GM18502 (cell line): ENCODE data around the gene TDRD10.
"Not testable (repeated sequence)": the region's sequence is repeated elsewhere in the genome, so short reads cannot be mapped to it uniquely, and the experiment has no call there.

ENCODE experiments used
- ATAC-seq: cut with Tn5 transposase; IDR thresholded peaks from one replicate; pipeline ENCODE4 v1.9.1; 2021; ENCODE audit warnings: mild to moderate bottlenecking; ENCODE audit not compliant: unreplicated experiment, poor library complexity

TDRD10 gene

GRCh38 chr1:154503898-154504297 lies 1.9 kb downstream of the TDRD10 start:
- ATAC-seq = no peak

GRCh38 chr1:154512760-154513159 lies 10.7 kb downstream of the TDRD10 start:
- no peak for ATAC-seq

GRCh38 chr1:154514066-154514553 lies 12.1 kb downstream of the TDRD10 start:
- no peak for ATAC-seq

GRCh38 chr1:154517661-154518060 lies 15.6 kb downstream of the TDRD10 start:
- ATAC-seq = no peak

- no peak for ATAC-seq
These were observed 17.6 kb downstream of the TDRD10 start for GRCh38 chr1:154519591-154519991.

GRCh38 chr1:154520333-154520732 lies 18.3 kb downstream of the TDRD10 start:
- no peak for ATAC-seq

GRCh38 chr1:154521695-154522094 lies 19.7 kb downstream of the TDRD10 start:
- no peak for ATAC-seq

GRCh38 chr1:154524881-154525280 lies 22.9 kb downstream of the TDRD10 start:
- no peak for ATAC-seq

- ATAC-seq = no peak
These were observed 25.2 kb downstream of the TDRD10 start for GRCh38 chr1:154527192-154527591.

- no peak for ATAC-seq
These were observed 27.3 kb downstream of the TDRD10 start for GRCh38 chr1:154529308-154529707.

GRCh38 chr1:154531950-154532349 lies 29.9 kb downstream of the TDRD10 start:
- not testable (repeated sequence) for ATAC-seq

GRCh38 chr1:154533952-154534844 lies 32.2 kb downstream of the TDRD10 start:
- no peak for ATAC-seq

- ATAC-seq = no peak
These were observed 34.6 kb downstream of the TDRD10 start for GRCh38 chr1:154536570-154536969.

GRCh38 chr1:154539486-154540483 lies 37.8 kb downstream of the TDRD10 start:
- no peak for ATAC-seq

GRCh38 chr1:154541231-154541630 lies 39.2 kb downstream of the TDRD10 start:
- ATAC-seq = no peak

GRCh38 chr1:154546264-154547063 lies 44.4 kb downstream of the TDRD10 start:
- ATAC-seq = no peak

- no peak for ATAC-seq
These were observed 45.2 kb downstream of the TDRD10 start for GRCh38 chr1:154547105-154547732.

- ATAC-seq = no peak
These were observed 46.0 kb downstream of the TDRD10 start for GRCh38 chr1:154548028-154548427.

GRCh38 chr1:154549202-154549770 lies 47.3 kb downstream of the TDRD10 start:
- ATAC-seq = no peak
